ENCODE results near the gene CD5L.

DNA sequence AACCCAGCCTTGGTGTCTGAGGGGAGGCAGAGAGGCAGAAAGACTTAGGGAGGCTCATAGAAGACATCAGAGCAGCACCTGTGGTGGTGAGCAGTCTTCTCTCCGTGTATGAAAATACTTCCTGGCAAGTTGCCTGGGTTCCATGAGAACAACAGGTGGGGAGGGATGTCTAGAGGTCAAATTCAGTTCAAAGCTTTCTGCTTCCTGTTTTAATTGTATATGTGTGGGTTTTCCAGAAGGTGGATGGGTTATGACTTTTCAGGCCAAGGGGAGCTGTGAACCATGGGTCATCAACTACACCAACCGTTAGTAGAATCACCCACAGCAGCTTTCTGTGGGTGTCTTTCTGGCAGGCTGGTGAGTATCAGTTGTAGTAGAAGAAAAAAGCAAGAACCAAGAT, 60.6 kb downstream of the CD5L start:
- TF ChIP-seq, protein P1, sequence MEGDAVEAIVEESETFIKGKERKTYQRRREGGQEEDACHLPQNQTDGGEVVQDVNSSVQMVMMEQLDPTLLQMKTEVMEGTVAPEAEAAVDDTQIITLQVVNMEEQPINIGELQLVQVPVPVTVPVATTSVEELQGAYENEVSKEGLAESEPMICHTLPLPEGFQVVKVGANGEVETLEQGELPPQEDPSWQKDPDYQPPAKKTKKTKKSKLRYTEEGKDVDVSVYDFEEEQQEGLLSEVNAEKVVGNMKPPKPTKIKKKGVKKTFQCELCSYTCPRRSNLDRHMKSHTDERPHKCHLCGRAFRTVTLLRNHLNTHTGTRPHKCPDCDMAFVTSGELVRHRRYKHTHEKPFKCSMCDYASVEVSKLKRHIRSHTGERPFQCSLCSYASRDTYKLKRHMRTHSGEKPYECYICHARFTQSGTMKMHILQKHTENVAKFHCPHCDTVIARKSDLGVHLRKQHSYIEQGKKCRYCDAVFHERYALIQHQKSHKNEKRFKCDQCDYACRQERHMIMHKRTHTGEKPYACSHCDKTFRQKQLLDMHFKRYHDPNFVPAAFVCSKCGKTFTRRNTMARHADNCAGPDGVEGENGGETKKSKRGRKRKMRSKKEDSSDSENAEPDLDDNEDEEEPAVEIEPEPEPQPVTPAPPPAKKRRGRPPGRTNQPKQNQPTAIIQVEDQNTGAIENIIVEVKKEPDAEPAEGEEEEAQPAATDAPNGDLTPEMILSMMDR (IDR thresholded peaks at IDR 0.05), result no peak
- TF ChIP-seq POLR2A (IDR thresholded peaks at IDR 0.05), result no peak
